Hepatocyte (in vitro differentiated cells): ENCODE data around the gene SCRT2. TPM values are rescaled to one million over a fixed set of nuclear protein-coding genes. Genes with fewer than 3 reads are reported as not detected.
"Not testable (repeated sequence)": the region's sequence is repeated elsewhere in the genome, so short reads cannot be mapped to it uniquely, and the experiment has no call there.

ENCODE experiments used
- DNase-seq: peaks from one replicate; pipeline ENCODE4 v3.0.0-alpha.2; 2016; ENCODE audit warnings: low spot score
- H2AFZ ChIP-seq: fragments of 200-600 bp; sonication (generic); 2 replicates; pipeline ENCODE4 v1.6.0; 2016; ENCODE audit warnings: antibody characterized with exemption, mild to moderate bottlenecking
- H3K27ac ChIP-seq: fragments of 200-600 bp; sonication (generic); 2 replicates; pipeline ENCODE4 v1.5.1; 2016; ENCODE audit warnings: mild to moderate bottlenecking
- H3K27me3 ChIP-seq: fragments of 200-600 bp; sonication (generic); 2 replicates; pipeline ENCODE4 v1.6.1; 2016
- H3K36me3 ChIP-seq: fragments of 200-600 bp; sonication (generic); replicated peaks from 2 replicates; pipeline ENCODE4 v1.5.1; 2016; ENCODE audit warnings: low read depth; ENCODE audit not compliant: insufficient read depth
- H3K4me1 ChIP-seq: fragments of 200-600 bp; sonication (generic); 2 replicates; pipeline ENCODE4 v1.5.1; 2016; ENCODE audit warnings: mild to moderate bottlenecking, moderate library complexity; ENCODE audit not compliant: insufficient read depth
- H3K4me2 ChIP-seq: fragments of 200-600 bp; sonication (generic); 2 replicates; pipeline ENCODE4 v1.6.0; 2016
- H3K4me3 ChIP-seq: fragments of 200-600 bp; sonication (generic); 2 replicates; pipeline ENCODE4 v1.5.1; 2016; ENCODE audit warnings: mild to moderate bottlenecking
- H3K79me2 ChIP-seq: fragments of 200-600 bp; sonication (generic); 2 replicates; pipeline ENCODE4 v1.6.0; 2017; ENCODE audit warnings: mild to moderate bottlenecking
- H3K9me2 ChIP-seq: fragments of 200-600 bp; sonication (generic); replicated peaks from 2 replicates; pipeline ENCODE4 v1.6.0; 2017; ENCODE audit warnings: mild to moderate bottlenecking; ENCODE audit not compliant: insufficient read depth
- H3K9me3 ChIP-seq: fragments of 200-600 bp; sonication (generic); 2 replicates; pipeline ENCODE4 v1.5.1; 2016; ENCODE audit warnings: low read depth, mild to moderate bottlenecking
- H4K20me1 ChIP-seq: fragments of 200-600 bp; sonication (generic); 2 replicates; pipeline ENCODE4 v1.6.0; 2016; ENCODE audit warnings: mild to moderate bottlenecking; ENCODE audit not compliant: insufficient read depth, poor library complexity, severe bottlenecking
- CTCF ChIP-seq: fragments of 200-600 bp; sonication (generic); IDR thresholded peaks from 2 replicates; pipeline ENCODE4 v1.5.1; 2016; ENCODE audit warnings: antibody characterized with exemption, mild to moderate bottlenecking; ENCODE audit not compliant: poor library complexity
- EZH2 ChIP-seq: fragments of 200-600 bp; sonication (generic); IDR thresholded peaks from 2 replicates; pipeline ENCODE4 v1.6.1; 2016; ENCODE audit warnings: antibody characterized with exemption, mild to moderate bottlenecking, borderline replicate concordance
- EZH2phosphoT487 ChIP-seq: fragments of 200-600 bp; sonication (generic); IDR thresholded peaks from one replicate; pipeline ENCODE4 v1.6.1; 2018; ENCODE audit warnings: antibody characterized with exemption, mild to moderate bottlenecking, low read depth, moderate library complexity; ENCODE audit not compliant: unreplicated experiment, severe bottlenecking
- WGBS: methylation state at CpG from one replicate; pipeline ENCODE4 v1.1.6; 2016; ENCODE audit warnings: low lambda C conversion rate; ENCODE audit errors: missing lambda C conversion rate; 5-methylcytosine and 5-hydroxymethylcytosine counted together
- polyA plus RNA-seq: library from polyadenylated mRNA; unstranded; fragments of >200 nt; fragmentation: Nextera tagmentation; extraction: Ambion mirVana; gene quantifications from 2 replicates; pipeline ENCODE4 v1.2.1, GENCODE V29; 2016
- total RNA-seq: library from RNA; depleted of rRNA; stranded (reverse); fragments of >200 nt; gene quantifications from 2 replicates; pipeline ENCODE4 v1.2.3, GENCODE V29; 2014

The SCRT2 gene
- total RNA-seq (not detected in 2 replicates), polyA plus RNA-seq (not detected in 2 replicates)

- TF ChIP-seq EZH2: peak; percentile 54
- TF ChIP-seq EZH2phosphoT487: no peak
- Histone ChIP-seq H3K27me3 (peaks cover 65% of the 10 kb centered on the region), H3K4me3 (no peak within 1 kb of the TSS), H3K9me2 (no peaks in the 10 kb centered on the region), H3K79me2 (no peaks in the 10 kb centered on the region), H3K36me3 (no peaks in the 10 kb centered on the region), H3K27ac (no peak within 1 kb of the TSS), H3K9me3 (no peaks in the 10 kb centered on the region), H3K4me1 (peaks cover 8% of the 10 kb centered on the region), H2AFZ (no peak within 1 kb of the TSS), H3K4me2 (peak within 1 kb of the TSS; percentile 86), H4K20me1 (peaks cover 4% of the 10 kb centered on the region)
- DNase-seq: peak; percentile 92
- 2% methylated on average over 45 of the region's 69 CpGs for WGBS
These were observed at the start of gene SCRT2 for GRCh38 chr20:675453-676314. Gene SCRT2 (minus strand): TSS chr20:675802. CDS start chr20:675601, 201 bp downstream.

DNA sequence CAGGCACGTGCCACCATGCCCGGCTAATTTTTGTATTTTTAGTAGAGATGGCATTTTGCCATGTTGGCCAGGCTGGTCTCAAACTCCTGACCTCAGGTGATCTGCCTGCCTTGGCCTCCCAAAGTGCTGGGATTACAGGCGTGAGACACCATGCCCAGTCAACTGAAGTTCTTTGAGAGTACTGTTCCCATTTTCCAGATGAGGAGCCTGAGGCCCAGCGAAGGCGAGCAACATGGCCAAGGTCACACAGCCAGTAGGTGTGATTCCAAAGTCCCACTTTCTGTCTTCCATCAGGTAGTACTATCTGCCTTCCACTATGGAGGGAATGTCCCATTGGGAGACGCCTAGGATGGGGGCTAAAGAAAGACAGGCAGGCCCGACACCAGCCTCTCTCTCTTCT is 49.2 kb upstream of the SCRT2 start:
- not testable (repeated sequence) for H3K4me2 ChIP-seq, H3K4me1 ChIP-seq, H3K36me3 ChIP-seq, H4K20me1 ChIP-seq, H3K9me3 ChIP-seq, DNase-seq, H3K27ac ChIP-seq, H2AFZ ChIP-seq, H3K9me2 ChIP-seq, H3K79me2 ChIP-seq, H3K4me3 ChIP-seq
- 93% methylated on average over 7 of the region's 7 CpGs for WGBS
- peaks cover 42% of the 10 kb centered on the region for H3K27me3 ChIP-seq

GRCh38 chr20:723756-724155 is 48.2 kb upstream of the SCRT2 start:
- Histone ChIP-seq H3K79me2 (no peaks in the 10 kb centered on the region), H3K4me3 (no peak overlapping the region), H4K20me1 (no peaks in the 10 kb centered on the region), H3K9me2 (no peaks in the 10 kb centered on the region), H3K27me3 (peaks cover 37% of the 10 kb centered on the region), H3K36me3 (no peaks in the 10 kb centered on the region), H3K4me2 (no peak overlapping the region), H3K27ac (no peak overlapping the region), H3K9me3 (no peaks in the 10 kb centered on the region), H3K4me1 (no peaks in the 10 kb centered on the region), H2AFZ (no peak overlapping the region)
- WGBS: 80% methylated on average over 8 of the region's 8 CpGs
- TF ChIP-seq EZH2: no peak
- no peak for DNase-seq

- Histone ChIP-seq H3K9me3 (no peaks in the 10 kb centered on the region), H3K27me3 (peaks cover 38% of the 10 kb centered on the region), H3K36me3 (no peaks in the 10 kb centered on the region), H3K9me2 (no peaks in the 10 kb centered on the region), H2AFZ (no peak overlapping the region), H4K20me1 (no peaks in the 10 kb centered on the region), H3K4me3 (no peak overlapping the region), H3K4me2 (no peak overlapping the region), H3K79me2 (no peaks in the 10 kb centered on the region), H3K4me1 (no peaks in the 10 kb centered on the region), H3K27ac (no peak overlapping the region)
- WGBS: 89% methylated on average over 11 of the region's 11 CpGs
- TF ChIP-seq CTCF: no peak
- TF ChIP-seq EZH2: no peak
- TF ChIP-seq EZH2phosphoT487: no peak
- DNase-seq: no peak
These were observed 47.4 kb upstream of the SCRT2 start for GRCh38 chr20:722822-723644.
